Hepatocyte (in vitro differentiated cells): Measurements from ENCODE around the gene ERC2. TPM values are rescaled to one million over a fixed set of nuclear protein-coding genes. Genes with fewer than 3 reads are reported as not detected.

Experiments
- DNase-seq: peaks from one replicate; pipeline ENCODE4 v3.0.0-alpha.2; 2016; ENCODE audit warnings: low spot score
- H2AFZ ChIP-seq: fragments of 200-600 bp; sonication (generic); 2 replicates; pipeline ENCODE4 v1.6.0; 2016; ENCODE audit warnings: antibody characterized with exemption, mild to moderate bottlenecking
- H3K27ac ChIP-seq: fragments of 200-600 bp; sonication (generic); 2 replicates; pipeline ENCODE4 v1.5.1; 2016; ENCODE audit warnings: mild to moderate bottlenecking
- H3K27me3 ChIP-seq: fragments of 200-600 bp; sonication (generic); 2 replicates; pipeline ENCODE4 v1.6.1; 2016
- H3K36me3 ChIP-seq: fragments of 200-600 bp; sonication (generic); replicated peaks from 2 replicates; pipeline ENCODE4 v1.5.1; 2016; ENCODE audit warnings: low read depth; ENCODE audit not compliant: insufficient read depth
- H3K4me1 ChIP-seq: fragments of 200-600 bp; sonication (generic); 2 replicates; pipeline ENCODE4 v1.5.1; 2016; ENCODE audit warnings: mild to moderate bottlenecking, moderate library complexity; ENCODE audit not compliant: insufficient read depth
- H3K4me2 ChIP-seq: fragments of 200-600 bp; sonication (generic); 2 replicates; pipeline ENCODE4 v1.6.0; 2016
- H3K4me3 ChIP-seq: fragments of 200-600 bp; sonication (generic); 2 replicates; pipeline ENCODE4 v1.5.1; 2016; ENCODE audit warnings: mild to moderate bottlenecking
- H3K79me2 ChIP-seq: fragments of 200-600 bp; sonication (generic); 2 replicates; pipeline ENCODE4 v1.6.0; 2017; ENCODE audit warnings: mild to moderate bottlenecking
- H3K9me2 ChIP-seq: fragments of 200-600 bp; sonication (generic); replicated peaks from 2 replicates; pipeline ENCODE4 v1.6.0; 2017; ENCODE audit warnings: mild to moderate bottlenecking; ENCODE audit not compliant: insufficient read depth
- H3K9me3 ChIP-seq: fragments of 200-600 bp; sonication (generic); 2 replicates; pipeline ENCODE4 v1.5.1; 2016; ENCODE audit warnings: low read depth, mild to moderate bottlenecking
- H4K20me1 ChIP-seq: fragments of 200-600 bp; sonication (generic); 2 replicates; pipeline ENCODE4 v1.6.0; 2016; ENCODE audit warnings: mild to moderate bottlenecking; ENCODE audit not compliant: insufficient read depth, poor library complexity, severe bottlenecking
- EZH2 ChIP-seq: fragments of 200-600 bp; sonication (generic); IDR thresholded peaks from 2 replicates; pipeline ENCODE4 v1.6.1; 2016; ENCODE audit warnings: antibody characterized with exemption, mild to moderate bottlenecking, borderline replicate concordance
- EZH2phosphoT487 ChIP-seq: fragments of 200-600 bp; sonication (generic); IDR thresholded peaks from one replicate; pipeline ENCODE4 v1.6.1; 2018; ENCODE audit warnings: antibody characterized with exemption, mild to moderate bottlenecking, low read depth, moderate library complexity; ENCODE audit not compliant: unreplicated experiment, severe bottlenecking
- WGBS: methylation state at CpG from one replicate; pipeline ENCODE4 v1.1.6; 2016; ENCODE audit warnings: low lambda C conversion rate; ENCODE audit errors: missing lambda C conversion rate; 5-methylcytosine and 5-hydroxymethylcytosine counted together
- polyA plus RNA-seq: library from polyadenylated mRNA; unstranded; fragments of >200 nt; fragmentation: Nextera tagmentation; extraction: Ambion mirVana; gene quantifications from 2 replicates; pipeline ENCODE4 v1.2.1, GENCODE V29; 2016
- total RNA-seq: library from RNA; depleted of rRNA; stranded (reverse); fragments of >200 nt; gene quantifications from 2 replicates; pipeline ENCODE4 v1.2.3, GENCODE V29; 2014
- TF ChIP-seq, protein P1 (sequence below): fragments of 200-600 bp; sonication (generic); IDR thresholded peaks from 2 replicates; pipeline ENCODE4 v1.5.1; 2016; ENCODE audit warnings: antibody characterized with exemption, mild to moderate bottlenecking; ENCODE audit not compliant: poor library complexity

ERC2 gene
- total and polyA plus RNA-seq, 2 experiments from 2014 or later: 1.2 to 5.3 TPM

DNA sequence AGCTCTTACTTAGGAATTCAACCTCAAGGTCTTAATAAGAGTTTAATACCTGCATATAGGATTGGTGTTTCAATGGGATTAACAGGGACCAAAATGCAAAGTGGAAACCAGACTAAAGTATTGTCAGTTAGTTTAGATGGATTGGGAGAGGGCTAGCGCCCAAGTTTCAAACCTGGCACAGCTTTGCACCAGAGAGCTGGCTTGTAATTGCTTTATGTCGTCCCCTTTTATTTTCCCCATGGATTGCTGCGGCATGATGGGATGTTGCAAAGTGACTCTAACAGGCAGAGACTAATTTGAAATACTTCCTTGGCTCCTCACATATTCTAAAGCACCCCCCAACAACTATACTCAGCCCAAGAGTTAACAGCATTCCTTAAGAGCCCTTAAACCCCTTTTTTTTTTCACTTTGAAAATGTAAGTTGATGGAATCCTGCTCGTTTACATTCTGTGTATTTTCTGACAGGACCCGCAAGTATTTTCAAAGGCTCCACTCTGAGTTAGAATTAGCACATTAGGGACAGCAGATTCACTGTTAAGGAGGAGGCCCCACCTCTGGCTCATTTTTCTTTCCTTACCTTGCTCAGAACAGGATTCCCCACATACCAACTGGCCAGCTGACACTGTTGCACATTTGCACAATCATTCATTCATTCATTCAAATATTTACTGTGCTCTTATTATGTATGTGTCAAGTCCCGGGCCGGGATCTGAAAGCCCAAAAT lies 214.2 kb downstream of the ERC2 start:
- Histone ChIP-seq H3K27ac (no peak overlapping the region), H3K79me2 (no peaks in the 10 kb centered on the region), H3K4me2 (no peak overlapping the region), H3K9me2 (no peaks in the 10 kb centered on the region), H3K9me3 (no peaks in the 10 kb centered on the region), H3K36me3 (no peaks in the 10 kb centered on the region), H4K20me1 (no peaks in the 10 kb centered on the region), H3K4me3 (no peak overlapping the region), H2AFZ (no peak overlapping the region), H3K4me1 (no peaks in the 10 kb centered on the region), H3K27me3 (no peaks in the 10 kb centered on the region)
- WGBS: 54% methylated on average over 7 of the region's 7 CpGs
- TF ChIP-seq EZH2phosphoT487 (no peak), EZH2 (no peak)
- TF ChIP-seq, protein P1, sequence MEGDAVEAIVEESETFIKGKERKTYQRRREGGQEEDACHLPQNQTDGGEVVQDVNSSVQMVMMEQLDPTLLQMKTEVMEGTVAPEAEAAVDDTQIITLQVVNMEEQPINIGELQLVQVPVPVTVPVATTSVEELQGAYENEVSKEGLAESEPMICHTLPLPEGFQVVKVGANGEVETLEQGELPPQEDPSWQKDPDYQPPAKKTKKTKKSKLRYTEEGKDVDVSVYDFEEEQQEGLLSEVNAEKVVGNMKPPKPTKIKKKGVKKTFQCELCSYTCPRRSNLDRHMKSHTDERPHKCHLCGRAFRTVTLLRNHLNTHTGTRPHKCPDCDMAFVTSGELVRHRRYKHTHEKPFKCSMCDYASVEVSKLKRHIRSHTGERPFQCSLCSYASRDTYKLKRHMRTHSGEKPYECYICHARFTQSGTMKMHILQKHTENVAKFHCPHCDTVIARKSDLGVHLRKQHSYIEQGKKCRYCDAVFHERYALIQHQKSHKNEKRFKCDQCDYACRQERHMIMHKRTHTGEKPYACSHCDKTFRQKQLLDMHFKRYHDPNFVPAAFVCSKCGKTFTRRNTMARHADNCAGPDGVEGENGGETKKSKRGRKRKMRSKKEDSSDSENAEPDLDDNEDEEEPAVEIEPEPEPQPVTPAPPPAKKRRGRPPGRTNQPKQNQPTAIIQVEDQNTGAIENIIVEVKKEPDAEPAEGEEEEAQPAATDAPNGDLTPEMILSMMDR: no peak
- peak; percentile 23 for DNase-seq

GRCh38 chr3:56251343-56251945 lies 216.8 kb downstream of the ERC2 start:
- Histone ChIP-seq H3K27me3 (no peaks in the 10 kb centered on the region), H3K4me1 (no peaks in the 10 kb centered on the region), H3K4me3 (no peak overlapping the region), H4K20me1 (no peaks in the 10 kb centered on the region), H2AFZ (no peak overlapping the region), H3K79me2 (no peaks in the 10 kb centered on the region), H3K36me3 (no peaks in the 10 kb centered on the region), H3K9me2 (no peaks in the 10 kb centered on the region), H3K9me3 (no peaks in the 10 kb centered on the region), H3K4me2 (no peak overlapping the region), H3K27ac (peak overlapping the region; percentile 2)
- TF ChIP-seq, protein P1: peak; percentile 89
- TF ChIP-seq EZH2phosphoT487: no peak
- 97% methylated on average over 3 of the region's 3 CpGs for WGBS
- peak; percentile 69 for DNase-seq

DNA sequence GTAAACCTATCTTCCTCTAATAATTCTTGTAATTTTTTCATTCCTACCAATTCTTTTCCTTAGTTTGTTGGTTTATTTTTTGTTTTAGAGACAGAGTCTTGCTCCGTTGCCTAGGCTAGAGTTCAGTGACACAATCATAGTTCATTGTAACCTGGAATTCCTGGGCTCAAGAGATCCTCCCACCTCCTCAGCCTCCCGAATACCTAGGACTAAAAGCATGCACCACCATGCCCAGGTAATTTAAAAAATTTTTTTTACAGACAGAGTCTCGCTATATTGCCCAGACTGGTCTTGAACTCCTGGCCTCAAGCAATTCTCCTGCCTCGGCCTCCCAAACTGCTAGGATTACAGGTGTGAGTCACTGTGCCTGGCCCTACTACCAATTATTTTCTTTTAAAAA lies 220.2 kb downstream of the ERC2 start:
- H2AFZ ChIP-seq: no peak overlapping the region
- H4K20me1 ChIP-seq: no peaks in the 10 kb centered on the region
- H3K4me3 ChIP-seq: no peak overlapping the region
- H3K4me1 ChIP-seq: no peaks in the 10 kb centered on the region
- no peaks in the 10 kb centered on the region for H3K79me2 ChIP-seq
- H3K9me2 ChIP-seq: no peaks in the 10 kb centered on the region
- 94% methylated on average over 4 of the region's 4 CpGs for WGBS
- H3K4me2 ChIP-seq: no peak overlapping the region
- TF ChIP-seq, protein P1: no peak
- TF ChIP-seq EZH2phosphoT487: no peak
- TF ChIP-seq EZH2: no peak
- peak overlapping the region; percentile 22 for H3K27ac ChIP-seq
- H3K36me3 ChIP-seq: no peaks in the 10 kb centered on the region
- H3K27me3 ChIP-seq: no peaks in the 10 kb centered on the region
- no peak for DNase-seq
- H3K9me3 ChIP-seq: no peaks in the 10 kb centered on the region
